HCT116 (cell line): ENCODE data around the gene UBE2V1.

Experiments
- CBX3 ChIP-seq: IDR thresholded peaks from 2 replicates; pipeline ENCODE4 v1.6.1; 2012; ENCODE audit warnings: low read depth
- CEBPB ChIP-seq: IDR thresholded peaks from 2 replicates; pipeline ENCODE4 v1.6.1; 2012; ENCODE audit warnings: low read depth
- CTCF ChIP-seq, 3 experiments: fragments of 200-600 bp in 1 of 3; sonication (generic) in 1 of 3; IDR thresholded peaks in 2 of 3; conservative IDR thresholded peaks in 1 of 3; 2 replicates each; pipeline ENCODE4 v1.5.1; 2012 to 2017; ENCODE audit warnings: low read depth in 2 of 3, low read length in 2 of 3, antibody characterized with exemption in 1 of 3, borderline replicate concordance in 1 of 3, control low read depth in 1 of 3, mild to moderate bottlenecking in 1 of 3, mixed read lengths in 1 of 3, mixed run types in 1 of 3, moderate library complexity in 1 of 3; ENCODE audit not compliant: insufficient read depth in 1 of 3
- EZH2 ChIP-seq: fragments of 200-600 bp; sonication (generic); IDR thresholded peaks from 2 replicates; pipeline ENCODE4 v1.6.1; 2017; ENCODE audit warnings: antibody characterized with exemption, mixed run types
- FOSL1 ChIP-seq: IDR thresholded peaks from 2 replicates; pipeline ENCODE4 v1.6.1; 2012; ENCODE audit warnings: low read depth
- MAX ChIP-seq: IDR thresholded peaks from 2 replicates; pipeline ENCODE4 v1.6.1; 2012
- POLR2A ChIP-seq: IDR thresholded peaks from 2 replicates; pipeline ENCODE4 v1.7.0; 2011; ENCODE audit warnings: borderline replicate concordance; ENCODE audit not compliant: insufficient read depth, insufficient read length; ENCODE audit errors: extremely low read depth
- POLR2AphosphoS5 ChIP-seq: IDR thresholded peaks from 2 replicates; pipeline ENCODE4 v1.6.1; 2011; ENCODE audit warnings: mild to moderate bottlenecking, low read depth, low read length, moderate library complexity
- RAD21 ChIP-seq: IDR thresholded peaks from 2 replicates; pipeline ENCODE4 v1.6.1; 2012; ENCODE audit warnings: low read depth, mild to moderate bottlenecking
- REST ChIP-seq: IDR thresholded peaks from 2 replicates; pipeline ENCODE4 v1.6.1; 2012; ENCODE audit warnings: low read depth
- SIN3A ChIP-seq: IDR thresholded peaks from 2 replicates; pipeline ENCODE4 v1.6.1; 2012; ENCODE audit warnings: low read depth
- YY1 ChIP-seq: IDR thresholded peaks from 2 replicates; pipeline ENCODE4 v1.6.1; 2011; ENCODE audit warnings: low read length, low read depth, moderate library complexity, mild to moderate bottlenecking; ENCODE audit not compliant: insufficient replicate concordance; ENCODE audit errors: extremely low read depth

GRCh38 chr20:50052550-50053361 is 60.2 kb downstream of the UBE2V1 start:
- TF ChIP-seq EZH2 (no peak), CTCF (IDR thresholded peaks at IDR 0.05 in 2 of 3, conservative IDR thresholded peaks at IDR 0.05 in 1 of 3; ENCODE audit: borderline replicate concordance in 1 of 3, insufficient read depth in 1 of 3, low read depth in 2 of 3, low read length in 2 of 3) (no peak), POLR2AphosphoS5 (no peak), YY1 (no peak), REST (no peak), POLR2A (no peak), RAD21 (no peak), FOSL1 (no peak), CBX3 (no peak), CEBPB (no peak), MAX (no peak), SIN3A (no peak)
